ENCODE data around the gene INPP5F.

GRCh38 chr10:119867317-119867716 lies 141.5 kb downstream of the INPP5F start:
- TF ChIP-seq SRF (CRISPR knock-in tag; IDR thresholded peaks at IDR 0.05) (no peak), CTCF (IDR thresholded peaks at IDR 0.05 in 2 of 3, conservative IDR thresholded peaks at IDR 0.05 in 1 of 3; ENCODE audit: insufficient read depth in 2 of 3, low read depth in 1 of 3, low read length in 3 of 3) (no peak), JUNB (CRISPR knock-in tag; conservative IDR thresholded peaks at IDR 0.05) (no peak)
- TF ChIP-seq, protein P1, sequence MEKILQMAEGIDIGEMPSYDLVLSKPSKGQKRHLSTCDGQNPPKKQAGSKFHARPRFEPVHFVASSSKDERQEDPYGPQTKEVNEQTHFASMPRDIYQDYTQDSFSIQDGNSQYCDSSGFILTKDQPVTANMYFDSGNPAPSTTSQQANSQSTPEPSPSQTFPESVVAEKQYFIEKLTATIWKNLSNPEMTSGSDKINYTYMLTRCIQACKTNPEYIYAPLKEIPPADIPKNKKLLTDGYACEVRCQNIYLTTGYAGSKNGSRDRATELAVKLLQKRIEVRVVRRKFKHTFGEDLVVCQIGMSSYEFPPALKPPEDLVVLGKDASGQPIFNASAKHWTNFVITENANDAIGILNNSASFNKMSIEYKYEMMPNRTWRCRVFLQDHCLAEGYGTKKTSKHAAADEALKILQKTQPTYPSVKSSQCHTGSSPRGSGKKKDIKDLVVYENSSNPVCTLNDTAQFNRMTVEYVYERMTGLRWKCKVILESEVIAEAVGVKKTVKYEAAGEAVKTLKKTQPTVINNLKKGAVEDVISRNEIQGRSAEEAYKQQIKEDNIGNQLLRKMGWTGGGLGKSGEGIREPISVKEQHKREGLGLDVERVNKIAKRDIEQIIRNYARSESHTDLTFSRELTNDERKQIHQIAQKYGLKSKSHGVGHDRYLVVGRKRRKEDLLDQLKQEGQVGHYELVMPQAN (IDR thresholded peaks at IDR 0.05; ENCODE audit: borderline replicate concordance): no peak

Data from K562 (cell line).